Activated naive CD8-positive, alpha-beta T cell treated with anti-CD3 and anti-CD28 coated beads for 36 hours (primary cell): ENCODE measurements around the gene SOX13. TPM values are rescaled to one million over a fixed set of nuclear protein-coding genes. Genes with fewer than 3 reads are reported as not detected.
"Not testable (repeated sequence)": the region's sequence is repeated elsewhere in the genome, so short reads cannot be mapped to it uniquely, and the experiment has no call there.

ENCODE experiments used
- DNase-seq: peaks from one replicate; pipeline ENCODE4 v3.0.0; 2021
- H3K27ac Mint-ChIP-seq: one replicate; pipeline ENCODE4 v1.8.0; 2022; ENCODE audit warnings: mild to moderate bottlenecking, moderate library complexity, mixed read lengths
- H3K27me3 Mint-ChIP-seq: one replicate; pipeline ENCODE4 v1.8.0; 2022; ENCODE audit warnings: mild to moderate bottlenecking, mixed read lengths
- H3K36me3 Mint-ChIP-seq: one replicate; pipeline ENCODE4 v1.8.0; 2021; ENCODE audit warnings: mild to moderate bottlenecking, mixed read lengths
- H3K4me1 Mint-ChIP-seq: one replicate; pipeline ENCODE4 v1.8.0; 2021; ENCODE audit warnings: mixed read lengths
- H3K4me3 Mint-ChIP-seq: one replicate; pipeline ENCODE4 v1.8.0; 2022; ENCODE audit warnings: mild to moderate bottlenecking, moderate library complexity, mixed read lengths
- H3K9me3 Mint-ChIP-seq: one replicate; pipeline ENCODE4 v1.8.0; 2022; ENCODE audit warnings: mixed read lengths
- total RNA-seq, 2 experiments: library from RNA; stranded (reverse); gene quantifications; one replicate each; pipeline ENCODE4 v1.2.3, GENCODE V29; 2021

The SOX13 gene
- total RNA-seq, 2 experiments from 2014 or later: not detected

DNA sequence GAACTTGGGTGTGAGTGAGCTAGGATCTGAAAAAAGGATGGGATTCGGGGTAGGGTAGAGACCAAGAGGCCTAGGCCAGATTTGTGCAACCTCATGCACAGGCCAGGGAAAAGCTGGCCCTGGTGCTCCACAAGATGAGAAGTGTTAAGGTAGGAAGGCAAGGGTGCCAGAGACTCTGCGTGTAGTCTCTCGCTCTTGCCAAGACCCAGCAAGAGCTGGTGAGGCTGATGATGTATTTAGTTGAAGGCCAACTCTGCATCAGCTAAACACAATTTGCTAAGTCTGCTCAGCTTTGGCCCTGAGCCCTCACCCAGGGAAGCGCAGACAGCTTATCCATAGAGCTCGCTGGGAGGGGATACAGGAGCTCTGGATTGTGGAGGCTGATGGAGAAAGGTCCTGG is 26.6 kb upstream of the SOX13 start:
- H3K36me3 Mint-ChIP-seq: no peaks in the 10 kb centered on the region
- no peaks in the 10 kb centered on the region for H3K9me3 Mint-ChIP-seq
- peaks cover 3% of the 10 kb centered on the region for H3K27me3 Mint-ChIP-seq
- H3K4me3 Mint-ChIP-seq: no peak overlapping the region
- H3K4me1 Mint-ChIP-seq: no peaks in the 10 kb centered on the region
- H3K27ac Mint-ChIP-seq: no peak overlapping the region
- DNase-seq: no peak

DNA sequence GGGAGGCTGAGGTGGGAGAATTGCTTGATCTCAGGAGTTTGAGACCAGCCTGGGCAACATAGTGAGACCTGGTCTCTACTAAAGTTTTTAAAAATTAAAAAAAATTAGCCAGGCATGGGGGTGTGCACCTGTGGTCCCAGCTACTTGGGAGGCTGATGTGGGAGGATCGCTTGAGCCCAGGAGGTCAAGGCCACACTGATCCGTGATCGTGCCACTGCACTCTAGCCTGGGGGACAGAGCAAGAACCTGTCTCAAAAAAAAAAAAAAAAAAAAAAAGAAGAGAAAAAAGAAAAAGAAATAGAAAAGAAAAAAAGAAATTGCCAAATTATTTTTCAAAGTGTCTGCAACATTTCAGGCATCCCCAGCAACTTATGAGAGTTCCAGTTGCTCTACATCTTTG is 24.1 kb upstream of the SOX13 start:
- H3K4me3 Mint-ChIP-seq, H3K27ac Mint-ChIP-seq, H3K27me3 Mint-ChIP-seq, DNase-seq, H3K9me3 Mint-ChIP-seq, H3K36me3 Mint-ChIP-seq, H3K4me1 Mint-ChIP-seq: not testable (repeated sequence)

DNA sequence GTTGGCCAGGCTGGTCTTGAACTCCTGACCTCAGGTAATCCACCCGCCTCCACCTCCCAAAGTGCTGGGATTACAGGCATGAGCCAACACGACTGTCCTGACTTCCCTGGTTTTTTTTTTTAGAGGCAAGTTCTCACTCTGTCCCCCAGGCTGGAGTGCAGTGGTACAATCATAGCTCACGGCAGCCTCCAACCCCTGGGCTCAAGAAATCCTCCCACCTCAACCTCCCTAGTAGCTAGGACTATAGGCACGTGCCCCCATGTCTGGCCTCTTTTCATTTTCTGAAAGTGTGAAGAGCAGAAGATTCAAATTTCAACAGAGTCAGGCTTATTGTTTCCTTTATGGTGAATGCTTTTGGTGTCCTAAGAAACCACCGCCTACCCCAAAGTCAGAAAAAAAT is 21.7 kb upstream of the SOX13 start:
- Mint-ChIP-seq H3K27me3 (no peaks in the 10 kb centered on the region), H3K27ac (no peak overlapping the region), H3K9me3 (no peaks in the 10 kb centered on the region), H3K4me3 (no peak overlapping the region), H3K36me3 (no peaks in the 10 kb centered on the region), H3K4me1 (no peaks in the 10 kb centered on the region)
- DNase-seq: no peak

DNA sequence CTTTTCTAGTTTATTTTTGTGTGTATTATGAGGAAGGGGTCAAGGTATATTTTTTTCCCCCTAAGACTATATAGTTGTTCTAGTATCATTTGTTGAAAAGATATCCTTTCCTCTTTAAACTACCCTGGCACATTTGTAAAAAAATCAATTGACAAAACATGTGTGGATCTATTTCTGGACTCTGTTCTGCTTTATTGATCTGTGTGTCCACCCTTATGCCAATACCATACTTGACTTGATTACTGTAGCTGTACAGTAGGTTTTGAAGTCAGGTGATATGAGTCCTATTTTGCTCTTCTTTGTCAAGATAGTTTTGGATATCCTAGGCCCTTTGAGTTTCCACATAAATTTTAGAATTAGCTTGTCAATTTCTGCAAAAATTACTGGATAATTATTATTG is 21.2 kb upstream of the SOX13 start:
- DNase-seq: no peak
- H3K27ac Mint-ChIP-seq: no peak overlapping the region

DNA sequence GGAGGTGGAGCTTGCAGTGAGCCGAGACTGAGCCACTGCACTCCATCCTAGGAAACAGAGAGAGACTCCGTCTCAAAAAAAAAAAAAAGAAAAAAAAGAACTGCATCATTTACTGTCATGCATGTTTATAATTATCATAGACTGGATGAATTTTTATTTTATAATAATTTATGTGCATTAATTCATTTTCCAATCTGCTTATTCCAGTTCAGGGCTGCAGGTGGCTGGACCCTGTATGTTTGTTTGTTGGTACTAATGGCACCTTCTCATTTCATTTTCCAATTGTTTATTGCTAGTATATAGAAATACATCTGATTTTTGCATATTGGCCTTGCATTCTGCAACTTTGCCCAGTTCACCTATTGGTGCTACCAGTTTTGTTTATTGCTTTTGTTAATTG is 19.0 kb upstream of the SOX13 start:
- Mint-ChIP-seq H3K36me3 (no peaks in the 10 kb centered on the region), H3K9me3 (no peaks in the 10 kb centered on the region), H3K27ac (no peak overlapping the region), H3K4me3 (no peak overlapping the region), H3K4me1 (no peaks in the 10 kb centered on the region), H3K27me3 (no peaks in the 10 kb centered on the region)
- DNase-seq: no peak

More for the DNA sequence above, 21.2 kb upstream of the SOX13 start:
- Mint-ChIP-seq H3K4me3 (no peak overlapping the region), H3K9me3 (no peaks in the 10 kb centered on the region), H3K36me3 (no peaks in the 10 kb centered on the region), H3K27me3 (no peaks in the 10 kb centered on the region), H3K4me1 (no peaks in the 10 kb centered on the region)

DNA sequence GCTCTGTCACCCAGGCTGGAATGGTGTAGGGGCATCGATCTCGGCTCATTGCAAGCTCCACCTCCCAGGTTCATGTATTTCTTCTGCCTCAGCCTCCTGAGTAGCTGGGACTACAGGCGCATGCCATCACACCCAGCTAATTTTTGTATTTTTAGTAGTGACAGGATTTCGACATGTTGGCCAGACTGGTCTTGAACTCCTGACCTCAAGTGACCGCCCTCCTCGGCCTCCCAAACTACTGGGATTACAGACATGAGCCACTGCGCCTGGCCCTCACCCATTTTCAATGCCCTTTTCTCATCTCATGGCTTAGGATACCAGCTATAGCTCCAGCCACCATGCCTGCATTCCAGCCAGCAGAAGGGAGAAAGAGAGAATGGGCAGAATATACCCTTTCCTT is 12.9 kb upstream of the SOX13 start:
- Mint-ChIP-seq H3K9me3 (no peaks in the 10 kb centered on the region), H3K27ac (no peak overlapping the region)

DNA sequence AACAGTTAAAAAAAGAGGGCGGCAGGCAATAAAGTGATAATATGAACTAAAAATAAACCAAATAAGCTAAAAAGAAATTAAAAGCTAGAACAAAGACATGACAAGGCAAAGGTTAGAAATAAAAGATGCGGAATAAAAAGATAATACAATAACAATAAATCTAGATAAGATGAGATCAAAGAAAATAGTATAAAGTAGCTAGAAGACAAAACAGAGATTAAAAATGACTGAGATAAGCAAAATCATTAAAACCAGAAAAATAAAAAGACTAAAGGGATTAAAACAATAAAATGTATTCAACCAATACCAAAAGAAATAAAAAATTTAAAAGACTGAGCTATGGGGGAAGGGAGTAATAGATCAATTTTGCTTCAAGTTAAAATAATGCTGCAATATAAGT is 10.8 kb upstream of the SOX13 start:
- no peak for DNase-seq
- Mint-ChIP-seq H3K4me3 (no peak overlapping the region), H3K36me3 (no peaks in the 10 kb centered on the region), H3K4me1 (peaks cover 6% of the 10 kb centered on the region), H3K27me3 (peaks cover 7% of the 10 kb centered on the region), H3K9me3 (no peaks in the 10 kb centered on the region), H3K27ac (no peak overlapping the region)

More for the DNA sequence above, 12.9 kb upstream of the SOX13 start:
- no peak for DNase-seq
- Mint-ChIP-seq H3K36me3 (no peaks in the 10 kb centered on the region), H3K4me1 (no peaks in the 10 kb centered on the region), H3K4me3 (no peak overlapping the region), H3K27me3 (peaks cover 7% of the 10 kb centered on the region)

DNA sequence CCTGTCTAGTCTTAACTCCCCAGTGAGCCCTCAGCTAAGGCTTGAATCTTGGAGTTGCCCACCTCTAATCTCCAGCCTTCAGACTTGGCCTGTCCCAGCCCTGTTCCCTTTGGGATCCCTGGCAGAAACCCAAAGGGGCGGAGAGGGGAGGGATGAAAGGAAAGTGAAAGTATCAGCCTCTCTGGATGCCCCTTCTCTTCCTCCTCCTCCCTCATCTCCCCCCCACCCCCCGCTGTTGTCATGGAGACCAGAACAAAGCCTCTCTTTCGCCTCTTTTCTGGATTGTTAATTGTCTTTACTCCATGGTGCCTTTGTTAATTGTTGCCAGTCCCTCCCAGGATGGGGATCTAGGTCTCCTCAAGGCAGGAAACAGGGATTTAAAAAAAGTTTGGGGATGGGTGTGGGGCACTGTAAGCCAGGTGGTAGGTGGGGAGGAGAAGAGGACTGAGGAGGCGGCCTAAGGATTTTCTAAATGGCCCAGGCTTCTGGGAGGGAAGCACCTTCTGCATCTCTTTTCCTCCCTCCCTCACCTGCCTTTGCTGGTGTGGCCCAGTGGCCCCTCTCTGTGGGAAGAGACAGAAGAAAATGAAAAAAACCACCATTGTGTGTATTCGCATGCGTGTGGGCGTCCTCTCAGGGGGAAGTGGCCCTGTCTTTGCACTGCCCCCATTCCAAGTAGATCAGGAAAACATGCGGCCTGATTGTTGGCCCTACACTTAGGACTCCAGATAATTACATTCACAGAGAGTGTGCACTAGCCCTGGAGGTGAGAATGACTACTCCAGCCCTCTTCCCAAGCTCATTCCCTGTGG is 7.5 kb upstream of the SOX13 start:
- no peak for DNase-seq
- H3K9me3 Mint-ChIP-seq: peaks cover 4% of the 10 kb centered on the region
- no peaks in the 10 kb centered on the region for H3K36me3 Mint-ChIP-seq
- H3K27me3 Mint-ChIP-seq: peaks cover 11% of the 10 kb centered on the region
- H3K4me1 Mint-ChIP-seq: peaks cover 6% of the 10 kb centered on the region
- H3K27ac Mint-ChIP-seq: no peak overlapping the region
- H3K4me3 Mint-ChIP-seq: no peak overlapping the region

DNA sequence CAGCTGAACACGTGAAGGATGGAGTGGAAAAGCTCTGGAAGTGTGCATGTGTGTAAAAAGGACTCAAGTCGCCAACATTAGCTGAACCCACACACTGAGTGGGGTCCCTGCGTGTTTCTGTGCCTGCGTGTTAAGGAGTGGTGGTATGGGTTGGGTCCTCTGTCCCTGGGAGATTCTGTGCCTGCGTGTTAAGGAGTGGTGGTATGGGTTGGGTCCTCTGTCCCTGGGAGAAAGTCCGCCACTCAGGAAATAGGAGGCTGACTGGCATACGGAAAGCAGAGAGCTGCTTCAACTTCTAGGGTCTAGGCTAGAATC is 7.0 kb upstream of the SOX13 start:
- Mint-ChIP-seq H3K4me1 (peaks cover 6% of the 10 kb centered on the region), H3K27me3 (peaks cover 13% of the 10 kb centered on the region), H3K27ac (no peak overlapping the region), H3K9me3 (peaks cover 4% of the 10 kb centered on the region), H3K4me3 (no peak overlapping the region), H3K36me3 (no peaks in the 10 kb centered on the region)
- no peak for DNase-seq

DNA sequence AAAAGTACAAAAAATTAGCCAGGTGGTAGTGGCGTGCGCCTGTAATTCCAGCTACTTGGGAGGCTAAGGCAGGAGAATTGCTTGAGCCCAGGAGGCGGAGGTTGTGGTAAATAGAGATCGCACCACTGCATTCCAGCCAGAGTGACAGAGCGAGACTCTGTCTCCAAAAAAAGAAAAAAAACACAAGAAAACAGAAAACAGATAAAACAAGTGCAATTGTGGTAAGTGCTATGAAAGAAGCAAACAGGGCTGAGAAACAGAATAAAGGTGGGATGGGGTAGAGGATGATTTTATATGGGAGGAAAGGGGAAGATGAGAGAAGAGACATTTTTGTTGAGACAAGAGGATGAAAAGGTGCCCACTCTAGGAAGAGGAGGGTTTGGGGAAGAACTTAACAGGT is 5.0 kb upstream of the SOX13 start:
- peaks cover 6% of the 10 kb centered on the region for H3K4me1 Mint-ChIP-seq
- H3K4me3 Mint-ChIP-seq: no peak overlapping the region
- DNase-seq: no peak
- H3K36me3 Mint-ChIP-seq: no peaks in the 10 kb centered on the region
- no peak overlapping the region for H3K27ac Mint-ChIP-seq
- peaks cover 25% of the 10 kb centered on the region for H3K27me3 Mint-ChIP-seq
- peaks cover 4% of the 10 kb centered on the region for H3K9me3 Mint-ChIP-seq

DNA sequence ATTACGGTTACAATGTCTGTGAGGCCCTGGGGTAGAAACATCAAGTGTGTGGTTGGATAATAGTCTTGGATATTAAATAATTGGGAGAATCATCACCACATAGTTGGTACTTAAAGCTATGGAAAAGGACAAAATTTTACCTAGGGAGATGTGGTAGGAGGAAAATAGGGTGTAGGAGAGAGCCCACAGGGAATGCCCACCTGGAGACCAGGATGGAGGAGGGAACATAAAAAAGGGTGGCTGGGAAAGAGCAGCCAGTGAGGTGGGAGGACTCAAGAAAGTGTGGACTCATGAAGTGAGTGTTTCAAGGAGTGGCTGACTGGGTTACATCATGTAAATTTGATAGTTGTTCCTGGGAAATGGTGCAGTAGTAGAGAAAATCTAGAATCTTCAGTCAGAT is 3.0 kb upstream of the SOX13 start:
- no peak for DNase-seq
- Mint-ChIP-seq H3K4me3 (no peak overlapping the region), H3K36me3 (no peaks in the 10 kb centered on the region), H3K9me3 (peaks cover 4% of the 10 kb centered on the region), H3K27ac (no peak overlapping the region), H3K27me3 (peaks cover 41% of the 10 kb centered on the region), H3K4me1 (peaks cover 11% of the 10 kb centered on the region)

DNA sequence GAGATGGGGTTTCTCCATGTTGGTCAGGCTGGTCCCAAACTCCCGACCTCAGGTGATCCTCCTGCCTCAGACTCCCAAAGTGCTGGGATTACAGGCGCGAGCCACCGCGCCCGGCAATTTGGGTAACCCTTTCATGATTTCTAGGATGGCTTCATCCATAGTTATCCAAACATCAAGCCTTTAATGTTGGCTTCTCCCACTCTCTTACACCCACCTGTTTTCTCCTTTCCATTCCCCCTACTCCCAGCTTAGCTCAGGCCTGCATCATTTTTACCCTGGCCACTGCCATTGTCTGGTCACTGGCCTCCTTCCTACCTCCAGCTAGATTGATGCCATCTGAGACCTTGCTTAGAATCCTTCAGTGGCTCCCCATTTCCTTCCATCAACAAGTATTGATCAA is 2.0 kb upstream of the SOX13 start:
- peaks cover 4% of the 10 kb centered on the region for H3K9me3 Mint-ChIP-seq
- H3K4me1 Mint-ChIP-seq: peaks cover 9% of the 10 kb centered on the region
- no peaks in the 10 kb centered on the region for H3K36me3 Mint-ChIP-seq
- peaks cover 51% of the 10 kb centered on the region for H3K27me3 Mint-ChIP-seq
- no peak for DNase-seq
- no peak overlapping the region for H3K27ac Mint-ChIP-seq
- no peak overlapping the region for H3K4me3 Mint-ChIP-seq

DNA sequence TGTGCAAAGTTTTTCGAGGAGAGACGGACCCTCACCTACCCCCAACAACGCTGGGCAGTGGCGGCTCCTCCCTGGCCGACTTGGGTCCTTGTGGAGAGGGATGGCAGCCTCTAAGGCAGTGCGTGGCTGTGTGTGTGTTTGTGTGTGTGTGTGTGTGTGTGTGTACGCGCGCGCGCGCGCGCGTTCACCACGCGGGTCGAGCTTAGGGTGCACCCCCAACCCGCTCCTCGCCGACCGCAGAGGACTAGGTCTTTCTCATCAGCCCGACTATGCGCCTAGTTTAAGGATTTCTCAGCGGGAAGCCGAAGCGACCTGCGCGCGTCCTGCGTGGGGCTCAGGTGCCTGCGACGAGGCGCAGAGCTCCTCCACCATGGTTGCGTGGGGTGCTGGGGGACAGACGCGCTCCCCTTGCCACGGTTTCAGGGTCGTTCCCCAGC is 940 bp downstream of the SOX13 start:
- Mint-ChIP-seq H3K36me3 (no peaks in the 10 kb centered on the region), H3K27ac (no peak overlapping the region), H3K9me3 (no peaks in the 10 kb centered on the region), H3K4me1 (peaks cover 9% of the 10 kb centered on the region), H3K27me3 (peaks cover 76% of the 10 kb centered on the region), H3K4me3 (peak overlapping the region; percentile 65)
- no peak for DNase-seq

DNA sequence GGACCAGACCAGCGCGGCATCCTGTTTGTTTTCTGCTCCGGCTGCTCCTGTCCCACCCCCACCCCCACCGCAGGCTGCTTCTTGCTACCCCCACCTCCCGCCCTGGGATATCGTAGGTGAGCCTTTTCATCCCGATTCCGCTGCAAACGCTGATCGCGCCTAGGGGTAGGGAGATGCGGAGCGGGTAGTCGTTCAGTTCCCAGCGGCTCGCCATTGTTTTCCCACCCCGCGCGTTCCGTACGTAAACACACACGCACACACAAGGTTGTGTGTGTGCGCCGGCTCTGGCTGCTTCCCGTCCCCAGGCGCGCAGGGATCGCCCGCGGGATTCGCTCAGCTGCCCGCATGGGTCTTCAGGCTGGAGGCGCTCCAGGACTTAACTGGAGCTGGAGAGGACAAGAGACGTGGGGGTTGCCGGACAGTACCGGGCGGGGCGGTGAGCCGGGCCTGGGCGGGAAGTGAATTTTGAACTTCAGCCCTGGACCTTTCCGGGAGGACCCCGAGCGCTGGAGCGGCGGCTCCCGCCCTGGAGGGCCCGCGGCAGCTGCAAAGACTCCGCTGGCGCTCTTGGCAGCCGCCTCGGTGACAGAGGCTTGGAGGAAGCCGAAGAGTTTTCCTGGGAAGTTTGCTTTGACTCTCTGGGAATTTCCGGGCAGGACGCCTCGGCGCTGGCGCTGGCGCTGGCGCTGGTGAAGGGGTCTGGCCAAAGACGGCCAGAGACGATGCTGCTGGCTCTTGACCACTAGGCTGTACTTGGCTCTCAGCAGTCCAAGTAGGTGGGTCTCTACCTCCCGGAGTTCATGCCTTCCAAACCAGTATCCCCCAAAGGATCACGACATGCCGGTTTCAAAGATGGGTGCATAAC is 1.6 kb downstream of the SOX13 start:
- no peak for DNase-seq
- Mint-ChIP-seq H3K4me3 (peak overlapping the region; percentile 65), H3K36me3 (no peaks in the 10 kb centered on the region), H3K27ac (no peak overlapping the region), H3K9me3 (no peaks in the 10 kb centered on the region), H3K4me1 (peaks cover 9% of the 10 kb centered on the region), H3K27me3 (peaks cover 77% of the 10 kb centered on the region)

DNA sequence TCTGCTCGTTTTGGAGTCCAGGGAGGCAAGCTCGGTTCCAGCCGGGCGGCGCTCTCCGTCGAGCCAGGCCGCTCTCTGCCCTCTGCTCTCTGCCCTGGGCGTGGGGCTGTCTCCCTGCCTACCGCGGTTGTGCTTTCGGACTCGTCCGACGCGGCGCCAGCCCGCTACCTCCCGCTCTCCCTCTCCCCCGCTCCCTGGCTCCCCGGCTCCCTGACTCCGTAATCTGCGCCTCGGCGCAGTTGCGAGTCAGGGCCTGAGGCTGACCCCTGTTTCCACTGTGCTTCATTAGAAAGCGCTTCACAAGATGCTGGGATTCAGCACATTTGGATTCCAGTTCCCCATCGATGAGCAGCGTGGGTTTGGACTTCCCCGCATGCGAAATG is 2.2 kb downstream of the SOX13 start:
- H3K36me3 Mint-ChIP-seq: no peaks in the 10 kb centered on the region
- peaks cover 9% of the 10 kb centered on the region for H3K4me1 Mint-ChIP-seq
- H3K4me3 Mint-ChIP-seq: peak overlapping the region; percentile 44
- no peak for DNase-seq
- no peak overlapping the region for H3K27ac Mint-ChIP-seq
- peaks cover 81% of the 10 kb centered on the region for H3K27me3 Mint-ChIP-seq
- no peaks in the 10 kb centered on the region for H3K9me3 Mint-ChIP-seq
